H1 (cell line): ENCODE measurements around the gene ORMDL3. TPM values are rescaled to one million over a fixed set of nuclear protein-coding genes. Genes with fewer than 3 reads are reported as not detected.

ENCODE experiments used
- CTCF ChIA-PET: fragments of 300-600 bp; sonication (Branson Sonifier 250); formaldehyde crosslinking; loops from one replicate; lab custom pipeline; 2021; ENCODE audit not compliant: partially characterized antibody; lab: Charles Lee
- POLR2A ChIA-PET: fragments of 300-600 bp; sonication (Branson Sonifier 250); formaldehyde crosslinking; loops from one replicate; lab custom pipeline; 2021; ENCODE audit warnings: inconsistent platforms; ENCODE audit not compliant: partially characterized antibody; lab: Charles Lee
- DNase-seq, 2 experiments: peaks; one replicate each; pipeline versions ENCODE4 v3.0.0 to v3.0.0-alpha.2; 2010 to 2022; ENCODE audit warnings: low spot score in 2 of 2, low read depth in 1 of 2, mixed read lengths in 1 of 2
- FAIRE-seq: peaks from 2 replicates; lab custom pipeline; 2011; peaks lifted over from hg19 to GRCh38; lab: Jason Lieb, UNC
- H2AFZ ChIP-seq: 2 replicates; pipeline ENCODE4 v1.8.1; 2012; ENCODE audit warnings: low read length, inconsistent platforms
- H2AK5ac ChIP-seq: 2 replicates; pipeline ENCODE4 v1.6.1; 2013; ENCODE audit warnings: low read depth, low read length
- H2BK120ac ChIP-seq: replicated peaks from 2 replicates; pipeline ENCODE3; 2013; ENCODE audit warnings: low read depth, low read length, inconsistent platforms
- H2BK12ac ChIP-seq: 2 replicates; pipeline ENCODE4 v1.6.1; 2013; ENCODE audit warnings: low read depth, low read length
- H2BK15ac ChIP-seq: 2 replicates; pipeline ENCODE4 v1.6.1; 2013; ENCODE audit warnings: low read length
- H2BK20ac ChIP-seq: 2 replicates; pipeline ENCODE4 v1.6.1; 2013; ENCODE audit warnings: low read length
- H2BK5ac ChIP-seq: 2 replicates; pipeline ENCODE4 v1.6.1; 2013; ENCODE audit warnings: low read depth, low read length
- H3K14ac ChIP-seq: 2 replicates; pipeline ENCODE4 v1.6.1; 2013; ENCODE audit warnings: inconsistent platforms; ENCODE audit not compliant: insufficient read length
- H3K18ac ChIP-seq: 2 replicates; pipeline ENCODE4 v1.6.1; 2013; ENCODE audit warnings: low read length; ENCODE audit errors: extremely low read depth
- H3K23ac ChIP-seq: 2 replicates; pipeline ENCODE4 v1.6.1; 2013; ENCODE audit warnings: inconsistent platforms; ENCODE audit not compliant: insufficient read length
- H3K23me2 ChIP-seq: 2 replicates; pipeline ENCODE4 v1.6.1; 2013; ENCODE audit warnings: low read depth, low read length
- H3K27ac ChIP-seq: 2 replicates; pipeline ENCODE4 v1.6.1; 2011; ENCODE audit warnings: low read depth, low read length, inconsistent platforms
- H3K27me3 ChIP-seq, 4 experiments: replicated peaks in 1 of 4; 1 replicate in 1 of 4; 2 replicates in 3 of 4; pipeline versions ENCODE4 v1.6.1 to v1.8.1; 2011 to 2013; ENCODE audit warnings: low read length in 3 of 4, mild to moderate bottlenecking in 3 of 4, inconsistent platforms in 2 of 4, mixed read lengths in 2 of 4, moderate library complexity in 1 of 4; ENCODE audit not compliant: control insufficient read depth in 3 of 4, insufficient read depth in 3 of 4; ENCODE audit errors: extremely low read depth in 1 of 4
- H3K36me3 ChIP-seq, 4 experiments: 2 replicates each; pipeline versions ENCODE4 v1.6.1 to v1.8.1; 2011 to 2013; ENCODE audit warnings: mild to moderate bottlenecking in 4 of 4, low read length in 3 of 4, moderate library complexity in 2 of 4, control low read depth in 1 of 4, inconsistent platforms in 1 of 4; ENCODE audit not compliant: insufficient read depth in 4 of 4, control insufficient read depth in 2 of 4
- H3K4ac ChIP-seq: replicated peaks from 2 replicates; pipeline ENCODE3; 2013; ENCODE audit warnings: low read length, low read depth, mixed read lengths, inconsistent platforms; ENCODE audit not compliant: insufficient read length
- H3K4me1 ChIP-seq, 4 experiments: replicated peaks in 1 of 4; 1 replicate in 1 of 4; 2 replicates in 3 of 4; pipeline versions ENCODE4 v1.6.1 to v1.8.1; 2011 to 2013; ENCODE audit warnings: low read length in 3 of 4, inconsistent platforms in 2 of 4, mixed read lengths in 1 of 4; ENCODE audit not compliant: insufficient read depth in 4 of 4, control insufficient read depth in 3 of 4
- H3K4me2 ChIP-seq, 2 experiments: 2 replicates each; pipeline versions ENCODE4 v1.6.1 to v1.8.1; 2011 to 2013; ENCODE audit warnings: low read depth in 2 of 2, low read length in 2 of 2, control low read depth in 1 of 2, inconsistent platforms in 1 of 2, mild to moderate bottlenecking in 1 of 2; ENCODE audit not compliant: insufficient read depth in 1 of 2
- H3K4me3 ChIP-seq, 4 experiments: fragments of 200-600, 300-600 bp in 1 of 4; sonication (generic), shearing (Covaris generic), sonication (Bioruptor Twin) in 1 of 4; 2 replicates each; pipeline versions ENCODE4 v1.5.1 to v1.8.1; 2011 to 2016; ENCODE audit warnings: low read length in 4 of 4, low read depth in 3 of 4, control low read depth in 2 of 4, inconsistent platforms in 2 of 4, mild to moderate bottlenecking in 2 of 4, mixed read lengths in 1 of 4, moderate library complexity in 1 of 4; ENCODE audit not compliant: insufficient read depth in 2 of 4; ENCODE audit errors: extremely low read depth in 1 of 4
- H3K56ac ChIP-seq: replicated peaks from 2 replicates; pipeline ENCODE3; 2013; ENCODE audit warnings: low read depth, mild to moderate bottlenecking, mixed read lengths, low read length, inconsistent platforms; ENCODE audit not compliant: insufficient read length
- H3K79me1 ChIP-seq: 2 replicates; pipeline ENCODE4 v1.6.1; 2013; ENCODE audit warnings: low read depth, low read length, control low read depth
- H3K79me2 ChIP-seq, 2 experiments: 2 replicates each; pipeline versions ENCODE4 v1.6.1 to v1.8.1; 2012 to 2013; ENCODE audit warnings: low read length in 2 of 2, mild to moderate bottlenecking in 2 of 2, inconsistent platforms in 1 of 2; ENCODE audit not compliant: insufficient read depth in 2 of 2, control insufficient read depth in 1 of 2
- H3K9ac ChIP-seq, 4 experiments: replicated peaks in 1 of 4; 1 replicate in 1 of 4; 2 replicates in 3 of 4; pipeline versions ENCODE4 v1.6.1 to v1.8.1; 2011 to 2013; ENCODE audit warnings: low read depth in 3 of 4, low read length in 3 of 4, control low read depth in 2 of 4, mild to moderate bottlenecking in 2 of 4, moderate library complexity in 2 of 4, inconsistent platforms in 1 of 4; ENCODE audit errors: extremely low read depth in 1 of 4
- H3K9me3 ChIP-seq, 2 experiments: 2 replicates each; pipeline versions ENCODE4 v1.6.1 to v1.8.1; 2012 to 2013; ENCODE audit warnings: mild to moderate bottlenecking in 2 of 2, moderate library complexity in 2 of 2, control low read depth in 1 of 2, inconsistent platforms in 1 of 2, low read depth in 1 of 2, low read length in 1 of 2, mixed read lengths in 1 of 2; ENCODE audit not compliant: insufficient read depth in 2 of 2
- H4K20me1 ChIP-seq, 2 experiments: replicated peaks in 1 of 2; 2 replicates each; pipeline versions ENCODE3 to v1.8.1; 2011 to 2013; ENCODE audit warnings: inconsistent platforms in 2 of 2, low read length in 2 of 2, mild to moderate bottlenecking in 1 of 2; ENCODE audit not compliant: insufficient read depth in 2 of 2, control insufficient read depth in 1 of 2
- H4K5ac ChIP-seq: 2 replicates; pipeline ENCODE4 v1.6.1; 2013; ENCODE audit warnings: low read length, low read depth, mixed read lengths, inconsistent platforms; ENCODE audit not compliant: insufficient read length
- H4K8ac ChIP-seq: 2 replicates; pipeline ENCODE4 v1.8.0; 2013; ENCODE audit warnings: mild to moderate bottlenecking, moderate library complexity, low read length, inconsistent platforms; ENCODE audit not compliant: insufficient read depth; ENCODE audit errors: extremely low read depth
- H4K91ac ChIP-seq: replicated peaks from 2 replicates; pipeline ENCODE3; 2013; ENCODE audit warnings: low read length, mixed read lengths, inconsistent platforms; ENCODE audit not compliant: insufficient read length
- BACH1 ChIP-seq: IDR thresholded peaks from 2 replicates; pipeline ENCODE4 v1.6.1; 2012; ENCODE audit warnings: low read length, improper control_type of control experiment
- CBX5 ChIP-seq: fragments of 300-800, 300-1000 bp; sonication (generic); IDR thresholded peaks from 2 replicates; pipeline ENCODE4 v1.7.1; 2016; ENCODE audit warnings: antibody characterized with exemption, low read length, low read depth
- CBX8 ChIP-seq: fragments of 300-800, 300-1000 bp; sonication (generic); IDR thresholded peaks from 2 replicates; pipeline ENCODE4 v1.7.1; 2016; ENCODE audit warnings: low read depth, low read length, borderline replicate concordance
- CHD1 ChIP-seq: IDR thresholded peaks from 2 replicates; pipeline ENCODE4 v1.6.1; 2012; ENCODE audit warnings: low read depth, low read length, improper control_type of control experiment
- EZH2 ChIP-seq: fragments of 200-600 bp; sonication (generic); IDR thresholded peaks from 2 replicates; pipeline ENCODE4 v1.7.1; 2012; ENCODE audit warnings: low read depth, mild to moderate bottlenecking, moderate library complexity, low read length, inconsistent platforms; ENCODE audit not compliant: severe bottlenecking
- HDAC6 ChIP-seq: IDR thresholded peaks from one replicate; pipeline ENCODE4 v1.7.1; 2012; ENCODE audit warnings: low read depth, mild to moderate bottlenecking, inconsistent platforms, low read length, moderate library complexity
- NRF1 ChIP-seq: IDR thresholded peaks from 2 replicates; pipeline ENCODE4 v1.6.1; 2011; ENCODE audit warnings: mild to moderate bottlenecking, low read depth, low read length, improper control_type of control experiment
- RAD21 ChIP-seq, 2 experiments: IDR thresholded peaks in 1 of 2; conservative IDR thresholded peaks in 1 of 2; 2 replicates each; pipeline ENCODE4 v1.6.1; 2011; ENCODE audit warnings: low read depth in 2 of 2, low read length in 2 of 2, improper control_type of control experiment in 1 of 2, inconsistent platforms in 1 of 2, mild to moderate bottlenecking in 1 of 2, moderate library complexity in 1 of 2
- RFX5 ChIP-seq: IDR thresholded peaks from 2 replicates; pipeline ENCODE4 v1.6.1; 2011; ENCODE audit warnings: low read depth, low read length, improper control_type of control experiment, borderline replicate concordance
- SAP30 ChIP-seq: fragments of 300-600 bp; sonication (generic); IDR thresholded peaks from 2 replicates; pipeline ENCODE4 v1.7.1; 2012; ENCODE audit warnings: low read length, moderate library complexity, mild to moderate bottlenecking, inconsistent platforms; ENCODE audit not compliant: insufficient read depth, insufficient replicate concordance
- SP2 ChIP-seq: IDR thresholded peaks from 2 replicates; pipeline ENCODE4 v1.6.1; 2012; ENCODE audit warnings: mild to moderate bottlenecking, low read length, inconsistent platforms
- SP4 ChIP-seq: IDR thresholded peaks from 2 replicates; pipeline ENCODE4 v1.6.1; 2012; ENCODE audit warnings: low read length, inconsistent platforms
- TBP ChIP-seq: IDR thresholded peaks from 2 replicates; pipeline ENCODE4 v1.6.1; 2011; ENCODE audit warnings: low read depth, low read length, improper control_type of control experiment
- WGBS, 2 experiments: shearing (Covaris generic) in 1 of 2; methylation state at CpG; one replicate each; pipeline versions ENCODE4 v1.1.6 to v1.1.7; 2013 to 2015; ENCODE audit warnings: low lambda C conversion rate in 2 of 2, mixed read lengths in 2 of 2, inconsistent platforms in 1 of 2, low coverage in 1 of 2, missing lambda C conversion rate in 1 of 2; ENCODE audit not compliant: insufficient replicate concordance in 2 of 2, insufficient coverage in 1 of 2, insufficient read length in 1 of 2; ENCODE audit errors: extremely low coverage in 1 of 2, missing lambda C conversion rate in 1 of 2; 5-methylcytosine and 5-hydroxymethylcytosine counted together
- polyA plus RNA-seq, 7 experiments: library from polyadenylated mRNA; depleted of rRNA in 3 of 7; stranded (reverse) in 5 of 7; unstranded in 2 of 7; fragments of >200 nt in 5 of 7; fragments of 200-250 nt in 2 of 7; gene quantifications; 1 replicate in 5 of 7; 2 replicates in 1 of 7; 4 replicates in 1 of 7; pipeline versions ENCODE4 v1.2.1 to v1.2.3, GENCODE V29; 2011 to 2013; ENCODE audit warnings: missing spikeins in 2 of 7, mixed read lengths in 2 of 7
- total RNA-seq: library from RNA; stranded (reverse); fragmentation: NEBNext Ultra II Directional; extraction: Animal tissue kit (Norgen Biotek cat#: 25700); gene quantifications from 2 replicates; pipeline ENCODE4 v1.2.1, GENCODE V29; 2021
- TF ChIP-seq, protein P1 (sequence below): IDR thresholded peaks from 2 replicates; pipeline ENCODE4 v1.6.1; 2012; ENCODE audit warnings: inconsistent platforms

ORMDL3 gene
- total and polyA plus RNA-seq, 2 of the 8 experiments (the other 6 are each of a cell fraction or from before 2014, with no cell fraction given) = 50.4 to 108 TPM

DNA sequence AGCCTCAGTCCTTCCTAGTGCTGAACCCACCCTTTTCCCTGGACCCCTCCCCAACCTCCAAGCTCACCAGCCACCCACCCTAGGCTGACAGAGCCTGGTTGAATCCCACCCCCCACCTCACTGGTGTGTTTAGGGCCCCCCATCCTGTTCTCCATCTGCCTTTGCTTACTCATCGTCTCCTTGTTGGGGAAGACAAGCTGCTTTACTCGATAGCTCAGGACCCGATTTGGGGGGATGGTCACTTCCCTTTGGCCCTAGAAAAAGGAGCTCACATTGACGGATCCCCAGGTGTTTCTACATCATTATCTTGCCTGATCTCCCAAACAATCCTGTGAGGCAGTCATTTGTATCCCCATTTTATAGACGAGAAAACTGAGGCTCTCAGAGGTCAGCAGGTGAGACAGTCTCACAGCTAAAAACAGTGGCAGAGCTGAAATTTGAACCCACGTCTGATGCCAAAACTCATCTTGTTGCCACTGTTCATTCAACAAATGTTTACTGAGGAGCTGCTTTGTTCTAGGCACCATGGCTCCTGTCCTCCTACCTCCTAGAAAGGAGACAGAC lies 18.5 kb downstream of the ORMDL3 start:
- H2BK120ac ChIP-seq = no peak overlapping the region
- H2BK5ac ChIP-seq = no peak overlapping the region
- FAIRE-seq (no peak), DNase-seq (no peak)
- H3K9me3 ChIP-seq = no peaks in the 10 kb centered on the region
- no peak overlapping the region for H4K91ac ChIP-seq
- CTCF ChIA-PET = interaction anchor here (1.3 kb wide), 1 partner anchor 34 kb away, joined by 4 read pairs; no protein-coding TSS in a partner anchor
- peaks cover 0 to 12% (median 2%) of the 10 kb centered on the region in 4 experiments; a peak in 5 of 8 replicates for H3K36me3 ChIP-seq
- POLR2A ChIA-PET = interaction anchor here (1.1 to 1.5 kb wide), 2 partner anchors 10 to 17 kb away, joined by 3 to 4 read pairs; no protein-coding TSS in a partner anchor
- H3K4me3 ChIP-seq = no peak overlapping the region
- no peak overlapping the region for H3K14ac ChIP-seq
- H2BK15ac ChIP-seq = no peak overlapping the region
- no peak overlapping the region for H3K4me2 ChIP-seq
- H2BK20ac ChIP-seq = no peak overlapping the region
- no peak overlapping the region for H3K9ac ChIP-seq
- H4K20me1 ChIP-seq = no peaks in the 10 kb centered on the region
- H4K5ac ChIP-seq = no peak overlapping the region
- H3K27ac ChIP-seq = no peak overlapping the region
- H3K18ac ChIP-seq = no peak overlapping the region
- H3K56ac ChIP-seq = no peak overlapping the region
- no peaks in the 10 kb centered on the region for H3K79me1 ChIP-seq
- WGBS, 2 experiments = 88% methylated on average over 6 of the region's 6 CpGs; no CpG with 5 or more reads in 1 of the 2 experiments
- H2AFZ ChIP-seq = no peak overlapping the region
- no peaks in the 10 kb centered on the region for H3K23me2 ChIP-seq
- H3K4ac ChIP-seq = no peak overlapping the region
- H3K27me3 ChIP-seq = no peaks in the 10 kb centered on the region
- no peak overlapping the region for H3K23ac ChIP-seq
- H3K79me2 ChIP-seq = no peaks in the 10 kb centered on the region
- H4K8ac ChIP-seq = no peak overlapping the region
- no peak overlapping the region for H2BK12ac ChIP-seq
- no peaks in the 10 kb centered on the region for H3K4me1 ChIP-seq
- no peak overlapping the region for H2AK5ac ChIP-seq
- TF ChIP-seq RAD21 (IDR thresholded peaks at IDR 0.05 in 1 of 2, conservative IDR thresholded peaks at IDR 0.05 in 1 of 2; ENCODE audit: low read depth in 2 of 2, low read length in 2 of 2) = no peak
- TF ChIP-seq SAP30 = no peak
- TF ChIP-seq RFX5 = no peak
- TF ChIP-seq SP2 = no peak
- no peak for TF ChIP-seq NRF1
- TF ChIP-seq HDAC6 = no peak
- TF ChIP-seq BACH1 = no peak
- TF ChIP-seq SP4 = no peak
- TF ChIP-seq, protein P1, sequence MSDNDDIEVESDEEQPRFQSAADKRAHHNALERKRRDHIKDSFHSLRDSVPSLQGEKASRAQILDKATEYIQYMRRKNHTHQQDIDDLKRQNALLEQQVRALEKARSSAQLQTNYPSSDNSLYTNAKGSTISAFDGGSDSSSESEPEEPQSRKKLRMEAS = no peak
- TF ChIP-seq TBP = no peak
- TF ChIP-seq CBX8 = no peak
- TF ChIP-seq CHD1 = no peak
- TF ChIP-seq CBX5 = no peak
- TF ChIP-seq EZH2 = no peak
